Panc1 (cell line): ENCODE data around the gene DUT. TPM values are rescaled to one million over a fixed set of nuclear protein-coding genes. Genes with fewer than 3 reads are reported as not detected.

ENCODE experiments used
- ATAC-seq: fragments of 200-7000 bp; cut with Tn5 transposase; 2 replicates; pipeline ENCODE4 v1.9.1; 2020; ENCODE audit warnings: mild to moderate bottlenecking, moderate library complexity
- BruUV-seq: library from RNA; stranded (reverse); fragments of 400-500 nt; replicated peaks from 2 replicates; lab custom pipeline; 2021; lab: Mats Ljungman, UMichigan
- CTCF ChIA-PET: fragments of 300-600 bp; sonication (Branson Sonifier 250); formaldehyde crosslinking; loops from one replicate; lab custom pipeline; 2022; ENCODE audit warnings: antibody characterized with exemption; lab: Charles Lee
- POLR2A ChIA-PET: fragments of 300-600 bp; sonication (Branson Sonifier 250); formaldehyde crosslinking; loops from one replicate; lab custom pipeline; 2022; ENCODE audit warnings: antibody characterized with exemption; lab: Charles Lee
- DNase-seq: peaks from one replicate; pipeline ENCODE4 v3.0.0-alpha.2; 2010; ENCODE audit warnings: low read depth, low spot score
- H3K27ac ChIP-seq: 2 replicates; pipeline ENCODE4 v1.5.1; 2011; ENCODE audit warnings: mild to moderate bottlenecking, low read length, inconsistent platforms
- H3K27me3 ChIP-seq: fragments of 200-500 bp; sonication (Bioruptor generic); 2 replicates; pipeline ENCODE4 v1.6.0; 2014; ENCODE audit warnings: low read length, inconsistent platforms; ENCODE audit not compliant: control insufficient read depth, insufficient read depth
- H3K36me3 ChIP-seq: fragments of 200-500 bp; sonication (Bioruptor generic); 2 replicates; pipeline ENCODE4 v1.5.1; 2014; ENCODE audit warnings: inconsistent platforms, mild to moderate bottlenecking, low read length, moderate library complexity; ENCODE audit not compliant: control insufficient read depth, insufficient read depth
- H3K4me1 ChIP-seq: 2 replicates; pipeline ENCODE4 v1.5.1; 2011; ENCODE audit warnings: inconsistent platforms, mild to moderate bottlenecking, low read length, moderate library complexity; ENCODE audit not compliant: control insufficient read depth, insufficient read depth
- H3K4me3 ChIP-seq, 2 experiments: 2 replicates each; pipeline ENCODE4 v1.5.1; 2011 to 2012; ENCODE audit warnings: low read depth in 2 of 2, low read length in 2 of 2, mild to moderate bottlenecking in 2 of 2, inconsistent platforms in 1 of 2, moderate library complexity in 1 of 2
- H3K9me3 ChIP-seq: fragments of 200-500 bp; sonication (Bioruptor generic); 2 replicates; pipeline ENCODE4 v1.5.1; 2014; ENCODE audit warnings: low read depth, mild to moderate bottlenecking, inconsistent platforms, low read length, moderate library complexity; ENCODE audit not compliant: control insufficient read depth, insufficient read depth
- POLR2AphosphoS5 ChIP-seq: IDR thresholded peaks from 2 replicates; pipeline ENCODE4 v1.6.1; 2012; ENCODE audit warnings: mild to moderate bottlenecking, low read depth, low read length, moderate library complexity
- REST ChIP-seq, 2 experiments: IDR thresholded peaks; 2 replicates each; pipeline ENCODE4 v1.6.1; 2011 to 2012; ENCODE audit warnings: low read depth in 2 of 2, control low read depth in 1 of 2, low read length in 1 of 2, mild to moderate bottlenecking in 1 of 2, moderate library complexity in 1 of 2; ENCODE audit not compliant: insufficient read depth in 1 of 2
- SIN3A ChIP-seq: IDR thresholded peaks from 2 replicates; pipeline ENCODE4 v1.6.1; 2012; ENCODE audit warnings: low read depth, mild to moderate bottlenecking, low read length, moderate library complexity, borderline replicate concordance; ENCODE audit not compliant: insufficient read depth
- TCF7L2 ChIP-seq: IDR thresholded peaks from 2 replicates; pipeline ENCODE4 v1.6.1; 2011; ENCODE audit warnings: mild to moderate bottlenecking, low read depth, low read length, inconsistent platforms
- in situ Hi-C: cut with HindIII; loops from 2 replicates; pipeline ENCODE4 v1.10.0; 2016; ENCODE audit warnings: low sequenced_read_pairs, low pct_unique_long_range_greater_than_20kb
- intact Hi-C: fragments of 100-400 bp; cut with micrococcal nuclease; formaldehyde crosslinking; loops from one replicate; pipeline ENCODE4 v1.10.0; 2022; ENCODE audit not compliant: unreplicated experiment
- total RNA-seq: library from RNA; stranded (reverse); gene quantifications from one replicate; pipeline ENCODE4 v1.2.1, GENCODE V29; 2021; ENCODE audit not compliant: unreplicated experiment
- TF ChIP-seq, protein P1 (sequence below): fragments of 450-650 bp; IDR thresholded peaks from 2 replicates; pipeline ENCODE4 v1.5.1; 2017; ENCODE audit warnings: mild to moderate bottlenecking

Gene DUT
- total RNA-seq, 1 experiment from 2014 or later = 220 TPM

GRCh38 chr15:48365575-48365974, 34.3 kb downstream of the DUT start:
- ChIA-PET POLR2A (no interaction called here), CTCF (no interaction called here)
- BruUV-seq = no TSS peak
- Histone ChIP-seq H3K9me3 (no peaks in the 10 kb centered on the region), H3K27ac (no peak overlapping the region), H3K4me3 (no peak overlapping the region), H3K36me3 (no peaks in the 10 kb centered on the region), H3K27me3 (no peaks in the 10 kb centered on the region), H3K4me1 (no peaks in the 10 kb centered on the region; the same call in 1 of the 2 replicates)
- intact Hi-C loops (no loop called here), in situ Hi-C loops (no loop called here)
- ATAC-seq (no peak), DNase-seq (no peak)
- TF ChIP-seq REST (IDR thresholded peaks at IDR 0.05; ENCODE audit: insufficient read depth in 1 of 2, low read depth in 2 of 2, low read length in 1 of 2) = no peak
- no peak for TF ChIP-seq TCF7L2
- no peak for TF ChIP-seq POLR2AphosphoS5
- TF ChIP-seq SIN3A = no peak
- TF ChIP-seq, protein P1, sequence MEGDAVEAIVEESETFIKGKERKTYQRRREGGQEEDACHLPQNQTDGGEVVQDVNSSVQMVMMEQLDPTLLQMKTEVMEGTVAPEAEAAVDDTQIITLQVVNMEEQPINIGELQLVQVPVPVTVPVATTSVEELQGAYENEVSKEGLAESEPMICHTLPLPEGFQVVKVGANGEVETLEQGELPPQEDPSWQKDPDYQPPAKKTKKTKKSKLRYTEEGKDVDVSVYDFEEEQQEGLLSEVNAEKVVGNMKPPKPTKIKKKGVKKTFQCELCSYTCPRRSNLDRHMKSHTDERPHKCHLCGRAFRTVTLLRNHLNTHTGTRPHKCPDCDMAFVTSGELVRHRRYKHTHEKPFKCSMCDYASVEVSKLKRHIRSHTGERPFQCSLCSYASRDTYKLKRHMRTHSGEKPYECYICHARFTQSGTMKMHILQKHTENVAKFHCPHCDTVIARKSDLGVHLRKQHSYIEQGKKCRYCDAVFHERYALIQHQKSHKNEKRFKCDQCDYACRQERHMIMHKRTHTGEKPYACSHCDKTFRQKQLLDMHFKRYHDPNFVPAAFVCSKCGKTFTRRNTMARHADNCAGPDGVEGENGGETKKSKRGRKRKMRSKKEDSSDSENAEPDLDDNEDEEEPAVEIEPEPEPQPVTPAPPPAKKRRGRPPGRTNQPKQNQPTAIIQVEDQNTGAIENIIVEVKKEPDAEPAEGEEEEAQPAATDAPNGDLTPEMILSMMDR = no peak

DNA sequence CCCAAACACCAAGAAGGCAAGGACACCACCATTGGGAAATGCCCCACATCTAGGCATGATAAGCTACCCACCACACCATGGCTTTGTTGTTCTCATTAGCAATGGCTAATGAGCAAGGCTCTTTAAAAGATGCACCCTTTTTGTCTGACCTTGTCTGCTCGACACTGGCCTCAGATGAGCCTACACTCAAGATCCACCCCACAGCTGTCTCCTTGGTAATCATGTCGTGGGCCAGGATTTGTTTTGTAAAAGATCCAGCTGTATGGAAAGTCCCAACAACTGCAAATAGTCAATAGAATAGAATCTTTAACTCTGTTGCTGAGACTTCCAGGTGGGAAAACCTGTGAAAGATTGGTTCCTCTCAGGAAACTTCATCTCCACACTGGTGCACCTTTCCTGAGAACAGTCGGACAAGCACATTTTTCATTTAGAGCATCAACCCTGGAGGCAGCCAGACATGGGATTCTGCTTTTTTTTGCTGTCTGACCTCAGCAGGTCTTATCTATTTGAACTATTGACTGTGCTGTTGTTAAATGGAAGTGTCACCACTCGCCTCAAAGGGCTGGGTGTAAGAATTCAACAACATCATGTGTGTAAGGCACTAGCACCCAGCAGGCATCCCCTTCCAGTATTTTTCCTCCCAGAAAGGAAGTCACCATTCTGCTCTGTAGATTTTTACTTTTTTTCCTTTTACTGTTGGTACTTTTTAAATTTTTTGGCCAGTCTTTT, 35.5 kb downstream of the DUT start:
- CTCF ChIA-PET = no interaction called here

More for the DNA sequence above, 35.5 kb downstream of the DUT start:
- H3K4me3 ChIP-seq = no peak overlapping the region
- POLR2A ChIA-PET = interaction anchor here (0.6 kb wide), 1 partner anchor 479 kb away, joined by 4 read pairs; no protein-coding TSS in a partner anchor
- H3K36me3 ChIP-seq = no peaks in the 10 kb centered on the region
- intact Hi-C loops (no loop called here), in situ Hi-C loops (no loop called here)
- no peak for DNase-seq
- no peaks in the 10 kb centered on the region for H3K27me3 ChIP-seq
- H3K9me3 ChIP-seq = no peaks in the 10 kb centered on the region
- no peak for TF ChIP-seq TCF7L2
- TF ChIP-seq, protein P1 = no peak
- TF ChIP-seq REST (IDR thresholded peaks at IDR 0.05; ENCODE audit: insufficient read depth in 1 of 2, low read depth in 2 of 2, low read length in 1 of 2) = no peak
- no peak for TF ChIP-seq SIN3A
- TF ChIP-seq POLR2AphosphoS5 = no peak
- no TSS peak for BruUV-seq
- no peak overlapping the region for H3K27ac ChIP-seq
- no peaks in the 10 kb centered on the region; the same call in 1 of the 2 replicates for H3K4me1 ChIP-seq
- no peak for ATAC-seq
